Gastrocnemius medialis (tissue), 4 donors: ENCODE data around the gene SLC30A5.

Experiments used
- POLR2A ChIP-seq, 2 donors: fragments of 450-650 bp; IDR thresholded peaks; one replicate each; pipeline ENCODE4 v1.6.1; 2017; ENCODE audit warnings: antibody characterized with exemption in 2 of 2, mild to moderate bottlenecking in 2 of 2, moderate library complexity in 2 of 2
- TF ChIP-seq, protein P1 (sequence below), 5 experiments: fragments of 450-650 bp in 3 of 5; fragments of 200-600 bp in 2 of 5; sonication (generic) in 2 of 5; IDR thresholded peaks in 4 of 5; conservative IDR thresholded peaks in 1 of 5; 1 replicate in 4 of 5; 2 replicates in 1 of 5; pipeline ENCODE4 v1.5.1; 2016 to 2019; ENCODE audit warnings: antibody characterized with exemption in 5 of 5, mild to moderate bottlenecking in 3 of 5, moderate library complexity in 3 of 5

DNA sequence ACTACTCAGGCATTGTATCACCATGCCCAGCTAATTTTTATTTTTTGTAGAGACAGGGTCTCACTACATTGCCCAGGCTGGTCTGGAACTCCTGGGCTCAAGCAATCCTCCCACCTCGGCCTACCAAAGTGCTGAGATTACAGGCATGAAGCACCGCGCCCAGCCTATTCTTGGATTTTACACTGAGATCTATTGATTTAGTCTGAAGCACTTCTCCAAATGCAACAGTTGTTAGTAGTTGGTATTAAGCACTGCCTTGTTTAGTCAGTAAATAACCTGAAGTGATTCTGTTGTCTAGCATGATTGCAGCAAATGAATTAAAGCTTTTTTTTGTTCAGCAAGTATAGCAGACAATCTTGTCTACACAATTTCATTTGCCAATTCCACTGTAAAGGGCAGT is 64.2 kb downstream of the SLC30A5 start:
- no peak for TF ChIP-seq POLR2A (IDR thresholded peaks at IDR 0.05)
- TF ChIP-seq, protein P1, sequence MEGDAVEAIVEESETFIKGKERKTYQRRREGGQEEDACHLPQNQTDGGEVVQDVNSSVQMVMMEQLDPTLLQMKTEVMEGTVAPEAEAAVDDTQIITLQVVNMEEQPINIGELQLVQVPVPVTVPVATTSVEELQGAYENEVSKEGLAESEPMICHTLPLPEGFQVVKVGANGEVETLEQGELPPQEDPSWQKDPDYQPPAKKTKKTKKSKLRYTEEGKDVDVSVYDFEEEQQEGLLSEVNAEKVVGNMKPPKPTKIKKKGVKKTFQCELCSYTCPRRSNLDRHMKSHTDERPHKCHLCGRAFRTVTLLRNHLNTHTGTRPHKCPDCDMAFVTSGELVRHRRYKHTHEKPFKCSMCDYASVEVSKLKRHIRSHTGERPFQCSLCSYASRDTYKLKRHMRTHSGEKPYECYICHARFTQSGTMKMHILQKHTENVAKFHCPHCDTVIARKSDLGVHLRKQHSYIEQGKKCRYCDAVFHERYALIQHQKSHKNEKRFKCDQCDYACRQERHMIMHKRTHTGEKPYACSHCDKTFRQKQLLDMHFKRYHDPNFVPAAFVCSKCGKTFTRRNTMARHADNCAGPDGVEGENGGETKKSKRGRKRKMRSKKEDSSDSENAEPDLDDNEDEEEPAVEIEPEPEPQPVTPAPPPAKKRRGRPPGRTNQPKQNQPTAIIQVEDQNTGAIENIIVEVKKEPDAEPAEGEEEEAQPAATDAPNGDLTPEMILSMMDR (IDR thresholded peaks at IDR 0.05 in 4 of 5, conservative IDR thresholded peaks at IDR 0.05 in 1 of 5) = no peak
